Hepatocyte (in vitro differentiated cells): ENCODE data around the gene PTPRN2. TPM values are rescaled to one million over a fixed set of nuclear protein-coding genes. Genes with fewer than 3 reads are reported as not detected.

Experiments
- DNase-seq: peaks from one replicate; pipeline ENCODE4 v3.0.0-alpha.2; 2016; ENCODE audit warnings: low spot score
- H2AFZ ChIP-seq: fragments of 200-600 bp; sonication (generic); 2 replicates; pipeline ENCODE4 v1.6.0; 2016; ENCODE audit warnings: antibody characterized with exemption, mild to moderate bottlenecking
- H3K27ac ChIP-seq: fragments of 200-600 bp; sonication (generic); 2 replicates; pipeline ENCODE4 v1.5.1; 2016; ENCODE audit warnings: mild to moderate bottlenecking
- H3K27me3 ChIP-seq: fragments of 200-600 bp; sonication (generic); 2 replicates; pipeline ENCODE4 v1.6.1; 2016
- H3K36me3 ChIP-seq: fragments of 200-600 bp; sonication (generic); replicated peaks from 2 replicates; pipeline ENCODE4 v1.5.1; 2016; ENCODE audit warnings: low read depth; ENCODE audit not compliant: insufficient read depth
- H3K4me1 ChIP-seq: fragments of 200-600 bp; sonication (generic); 2 replicates; pipeline ENCODE4 v1.5.1; 2016; ENCODE audit warnings: mild to moderate bottlenecking, moderate library complexity; ENCODE audit not compliant: insufficient read depth
- H3K4me2 ChIP-seq: fragments of 200-600 bp; sonication (generic); 2 replicates; pipeline ENCODE4 v1.6.0; 2016
- H3K4me3 ChIP-seq: fragments of 200-600 bp; sonication (generic); 2 replicates; pipeline ENCODE4 v1.5.1; 2016; ENCODE audit warnings: mild to moderate bottlenecking
- H3K79me2 ChIP-seq: fragments of 200-600 bp; sonication (generic); 2 replicates; pipeline ENCODE4 v1.6.0; 2017; ENCODE audit warnings: mild to moderate bottlenecking
- H3K9me2 ChIP-seq: fragments of 200-600 bp; sonication (generic); replicated peaks from 2 replicates; pipeline ENCODE4 v1.6.0; 2017; ENCODE audit warnings: mild to moderate bottlenecking; ENCODE audit not compliant: insufficient read depth
- H3K9me3 ChIP-seq: fragments of 200-600 bp; sonication (generic); 2 replicates; pipeline ENCODE4 v1.5.1; 2016; ENCODE audit warnings: low read depth, mild to moderate bottlenecking
- H4K20me1 ChIP-seq: fragments of 200-600 bp; sonication (generic); 2 replicates; pipeline ENCODE4 v1.6.0; 2016; ENCODE audit warnings: mild to moderate bottlenecking; ENCODE audit not compliant: insufficient read depth, poor library complexity, severe bottlenecking
- EZH2 ChIP-seq: fragments of 200-600 bp; sonication (generic); IDR thresholded peaks from 2 replicates; pipeline ENCODE4 v1.6.1; 2016; ENCODE audit warnings: antibody characterized with exemption, mild to moderate bottlenecking, borderline replicate concordance
- EZH2phosphoT487 ChIP-seq: fragments of 200-600 bp; sonication (generic); IDR thresholded peaks from one replicate; pipeline ENCODE4 v1.6.1; 2018; ENCODE audit warnings: antibody characterized with exemption, mild to moderate bottlenecking, low read depth, moderate library complexity; ENCODE audit not compliant: unreplicated experiment, severe bottlenecking
- WGBS: methylation state at CpG from one replicate; pipeline ENCODE4 v1.1.6; 2016; ENCODE audit warnings: low lambda C conversion rate; ENCODE audit errors: missing lambda C conversion rate; 5-methylcytosine and 5-hydroxymethylcytosine counted together
- polyA plus RNA-seq: library from polyadenylated mRNA; unstranded; fragments of >200 nt; fragmentation: Nextera tagmentation; extraction: Ambion mirVana; gene quantifications from 2 replicates; pipeline ENCODE4 v1.2.1, GENCODE V29; 2016
- total RNA-seq: library from RNA; depleted of rRNA; stranded (reverse); fragments of >200 nt; gene quantifications from 2 replicates; pipeline ENCODE4 v1.2.3, GENCODE V29; 2014
- TF ChIP-seq, protein P1 (sequence below): fragments of 200-600 bp; sonication (generic); IDR thresholded peaks from 2 replicates; pipeline ENCODE4 v1.5.1; 2016; ENCODE audit warnings: antibody characterized with exemption, mild to moderate bottlenecking; ENCODE audit not compliant: poor library complexity

PTPRN2 gene
- total and polyA plus RNA-seq, 2 experiments from 2014 or later, result 2.1 to 3.3 TPM

DNA sequence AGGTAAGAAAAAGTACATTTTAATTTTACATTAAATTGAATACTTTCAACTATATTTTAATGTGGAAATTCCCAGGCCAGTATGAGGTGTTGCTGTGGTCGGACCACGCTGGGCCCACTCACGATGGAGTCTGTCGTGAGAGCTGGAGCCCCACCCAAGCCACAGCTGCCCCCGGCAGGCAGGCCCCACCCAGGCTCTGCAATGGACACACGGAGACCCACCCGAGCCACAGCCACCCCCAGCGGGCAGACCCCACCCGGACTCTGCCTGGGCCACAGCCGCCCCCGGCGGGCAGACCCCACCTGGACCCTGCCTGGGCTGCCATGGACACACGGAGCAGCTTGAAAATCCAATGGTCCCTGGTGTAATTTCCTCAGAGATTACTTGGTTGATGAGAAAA, 141.3 kb downstream of the PTPRN2 start:
- H3K27ac ChIP-seq, result no peak overlapping the region
- H3K79me2 ChIP-seq, result no peaks in the 10 kb centered on the region
- DNase-seq, result no peak
- TF ChIP-seq EZH2, result no peak
- TF ChIP-seq EZH2phosphoT487, result no peak
- TF ChIP-seq, protein P1, sequence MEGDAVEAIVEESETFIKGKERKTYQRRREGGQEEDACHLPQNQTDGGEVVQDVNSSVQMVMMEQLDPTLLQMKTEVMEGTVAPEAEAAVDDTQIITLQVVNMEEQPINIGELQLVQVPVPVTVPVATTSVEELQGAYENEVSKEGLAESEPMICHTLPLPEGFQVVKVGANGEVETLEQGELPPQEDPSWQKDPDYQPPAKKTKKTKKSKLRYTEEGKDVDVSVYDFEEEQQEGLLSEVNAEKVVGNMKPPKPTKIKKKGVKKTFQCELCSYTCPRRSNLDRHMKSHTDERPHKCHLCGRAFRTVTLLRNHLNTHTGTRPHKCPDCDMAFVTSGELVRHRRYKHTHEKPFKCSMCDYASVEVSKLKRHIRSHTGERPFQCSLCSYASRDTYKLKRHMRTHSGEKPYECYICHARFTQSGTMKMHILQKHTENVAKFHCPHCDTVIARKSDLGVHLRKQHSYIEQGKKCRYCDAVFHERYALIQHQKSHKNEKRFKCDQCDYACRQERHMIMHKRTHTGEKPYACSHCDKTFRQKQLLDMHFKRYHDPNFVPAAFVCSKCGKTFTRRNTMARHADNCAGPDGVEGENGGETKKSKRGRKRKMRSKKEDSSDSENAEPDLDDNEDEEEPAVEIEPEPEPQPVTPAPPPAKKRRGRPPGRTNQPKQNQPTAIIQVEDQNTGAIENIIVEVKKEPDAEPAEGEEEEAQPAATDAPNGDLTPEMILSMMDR, result no peak
- H3K9me3 ChIP-seq, result no peaks in the 10 kb centered on the region
- WGBS, result 84% methylated on average over 13 of the region's 13 CpGs
- no peaks in the 10 kb centered on the region for H3K27me3 ChIP-seq
- H3K9me2 ChIP-seq, result no peaks in the 10 kb centered on the region
- H2AFZ ChIP-seq, result no peak overlapping the region
- H3K4me1 ChIP-seq, result no peaks in the 10 kb centered on the region
- H4K20me1 ChIP-seq, result no peaks in the 10 kb centered on the region
- no peak overlapping the region for H3K4me2 ChIP-seq
- no peak overlapping the region for H3K4me3 ChIP-seq
- H3K36me3 ChIP-seq, result no peaks in the 10 kb centered on the region

DNA sequence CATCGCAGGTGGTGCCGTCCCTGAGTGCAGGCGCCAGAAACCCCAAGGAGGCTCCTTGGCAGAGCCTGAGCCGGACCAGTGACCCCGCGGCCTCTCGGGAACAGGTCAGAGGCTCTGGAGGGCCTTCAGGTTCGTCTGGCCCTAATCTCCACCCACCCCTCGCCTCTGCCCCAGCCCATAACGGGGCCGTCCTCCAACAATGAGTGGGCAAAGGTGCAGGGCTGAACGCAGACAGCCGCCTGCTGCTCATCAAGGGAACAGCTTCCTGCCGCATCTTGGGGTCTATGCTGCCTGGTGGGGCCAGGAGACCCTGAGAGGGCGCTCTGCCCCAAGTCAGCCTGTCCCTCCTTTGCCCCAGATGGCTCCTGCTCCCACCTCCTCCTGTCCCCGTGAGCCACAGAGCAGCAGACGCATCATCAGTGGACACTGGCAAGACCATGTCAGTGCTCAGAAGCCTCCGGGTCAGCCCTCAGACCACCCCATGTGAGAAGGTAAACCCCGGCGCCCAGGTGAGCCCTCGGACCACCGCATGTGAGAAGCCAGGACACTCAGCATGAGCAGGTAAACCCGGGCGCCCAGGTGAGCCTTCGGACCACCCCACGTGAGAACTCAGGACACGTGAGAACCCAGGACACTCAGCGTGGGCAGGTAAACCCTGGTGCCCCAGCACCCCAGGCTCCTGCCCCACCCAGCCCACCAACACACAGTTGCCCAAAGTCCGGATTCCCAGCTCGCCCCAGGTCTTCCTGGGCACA, 142.0 kb downstream of the PTPRN2 start:
- no peaks in the 10 kb centered on the region for H4K20me1 ChIP-seq
- H3K9me3 ChIP-seq, result no peaks in the 10 kb centered on the region
- H3K36me3 ChIP-seq, result no peaks in the 10 kb centered on the region
- no peak for DNase-seq
- H3K27ac ChIP-seq, result no peak overlapping the region
- no peak overlapping the region for H3K4me3 ChIP-seq
- H2AFZ ChIP-seq, result no peak overlapping the region
- H3K4me2 ChIP-seq, result no peak overlapping the region
- WGBS, result 89% methylated on average over 27 of the region's 30 CpGs
- TF ChIP-seq EZH2, result no peak
- TF ChIP-seq, protein P1, result no peak
- TF ChIP-seq EZH2phosphoT487, result no peak
- H3K79me2 ChIP-seq, result no peaks in the 10 kb centered on the region
- H3K4me1 ChIP-seq, result no peaks in the 10 kb centered on the region
- H3K9me2 ChIP-seq, result no peaks in the 10 kb centered on the region
- no peaks in the 10 kb centered on the region for H3K27me3 ChIP-seq

DNA sequence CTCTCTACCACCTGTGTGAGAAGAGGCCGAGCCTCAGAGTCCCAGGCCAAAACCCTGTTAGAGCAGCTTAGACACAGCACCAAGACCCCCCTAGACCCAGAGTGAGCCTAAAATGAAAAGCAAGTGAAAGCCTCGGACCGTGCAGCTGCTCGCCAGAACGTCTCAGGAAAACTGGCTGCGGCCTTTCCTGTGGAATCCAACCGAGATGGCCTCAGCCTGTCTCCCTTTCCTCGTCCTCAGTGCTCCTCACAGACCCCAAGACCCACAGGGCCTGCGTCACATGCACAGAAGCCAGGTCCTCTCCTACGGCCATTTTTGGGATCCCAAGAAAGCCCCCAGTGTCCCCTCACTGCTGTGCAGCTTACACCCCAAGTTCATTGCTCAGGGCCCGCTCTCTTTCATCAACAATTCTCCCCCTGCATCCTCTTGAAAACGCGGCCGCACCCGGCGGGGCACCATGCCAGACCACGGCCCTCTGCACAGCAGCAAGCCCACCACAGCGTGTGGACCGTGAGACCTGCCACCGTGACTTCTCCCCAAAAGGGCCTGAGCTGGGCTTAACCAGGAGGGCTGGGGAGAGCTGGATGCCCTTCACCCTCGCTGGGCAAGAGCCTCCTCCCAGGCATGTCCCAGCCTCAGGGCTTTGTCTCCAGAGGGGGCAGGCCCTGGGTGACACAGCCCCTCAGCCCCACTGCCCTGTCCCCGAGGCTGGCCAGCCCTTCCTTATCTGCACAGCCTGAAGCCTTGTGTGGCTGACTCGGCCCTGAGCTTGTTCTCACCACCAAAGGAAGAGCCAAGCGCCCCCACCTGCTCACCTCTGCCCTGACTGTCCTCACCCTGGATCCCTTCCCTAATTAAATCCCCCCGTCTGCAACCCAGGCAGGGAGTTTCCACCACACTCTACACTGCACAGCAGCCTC, 142.9 kb downstream of the PTPRN2 start:
- Histone ChIP-seq H4K20me1 (no peaks in the 10 kb centered on the region), H3K27ac (no peak overlapping the region), H3K36me3 (no peaks in the 10 kb centered on the region), H3K4me1 (no peaks in the 10 kb centered on the region), H3K4me2 (no peak overlapping the region), H3K79me2 (no peaks in the 10 kb centered on the region), H3K9me3 (no peaks in the 10 kb centered on the region), H3K9me2 (no peaks in the 10 kb centered on the region), H3K27me3 (no peaks in the 10 kb centered on the region), H2AFZ (no peak overlapping the region), H3K4me3 (no peak overlapping the region)
- no peak for TF ChIP-seq EZH2phosphoT487
- no peak for DNase-seq
- WGBS, result 86% methylated on average over 25 of the region's 25 CpGs
